Pulmonary artery endothelial cell (primary cell): Measurements from ENCODE around the gene ANKS1B. TPM values are rescaled to one million over a fixed set of nuclear protein-coding genes. Genes with fewer than 3 reads are reported as not detected.

Experiments
- DNase-seq: peaks from one replicate; pipeline ENCODE4 v3.0.0-alpha.2; 2011; ENCODE audit warnings: low read depth, low spot score
- total RNA-seq: library from RNA; depleted of rRNA; stranded (reverse); fragments of >200 nt; gene quantifications from 2 replicates; pipeline ENCODE4 v1.2.3, GENCODE V29; 2014

ANKS1B gene
- total RNA-seq, 1 donor from 2014 or later, result 0.07 TPM

DNA sequence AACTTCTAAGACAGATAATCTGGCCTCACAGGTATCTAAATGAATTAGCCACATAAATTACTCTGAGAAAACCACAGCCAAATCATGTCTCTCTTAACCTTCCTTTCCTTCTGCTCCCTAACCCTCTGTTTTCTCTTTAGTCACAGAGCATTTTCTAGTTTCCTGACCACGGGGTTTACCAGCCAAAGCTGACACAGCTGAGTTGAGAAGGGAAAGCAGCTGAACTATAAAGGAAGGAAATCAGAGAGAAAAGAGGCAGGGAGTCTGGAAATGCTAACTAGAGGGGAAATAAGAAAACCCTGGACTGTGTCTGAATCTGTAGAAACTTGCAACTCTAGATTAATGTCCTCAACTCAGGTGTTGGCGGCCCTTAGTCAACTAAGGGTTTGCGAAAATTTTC lies 24.4 kb downstream of the ANKS1B start:
- DNase-seq, result peak; percentile 7

DNA sequence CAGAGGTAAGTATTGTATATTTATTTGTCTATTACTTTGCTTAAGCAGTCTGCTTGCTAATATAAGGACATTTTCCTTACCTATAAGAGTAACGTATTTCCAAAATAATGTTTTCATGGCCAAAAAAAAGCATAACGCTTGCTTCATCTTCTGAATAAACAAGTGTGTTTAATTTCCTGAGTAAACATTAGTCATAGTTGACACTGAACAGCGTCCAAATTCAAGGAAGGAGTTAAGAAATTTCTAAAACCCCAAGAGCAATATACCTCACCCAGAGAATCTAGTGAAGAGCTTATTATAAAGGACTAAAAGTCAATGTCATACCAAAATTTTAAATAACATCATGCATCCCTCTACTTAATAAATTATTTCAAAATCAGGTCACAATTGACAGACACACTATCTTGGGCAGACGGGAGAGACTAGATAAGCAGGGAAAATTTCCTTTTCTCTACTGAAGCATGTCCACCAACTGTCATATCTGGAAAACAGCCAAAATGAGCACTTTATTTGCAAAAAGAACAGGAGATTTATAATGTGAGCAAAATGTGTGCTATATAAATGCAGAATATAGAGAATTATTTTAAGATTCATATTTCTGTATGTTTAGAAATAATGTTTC lies 25.1 kb downstream of the ANKS1B start:
- no peak for DNase-seq

DNA sequence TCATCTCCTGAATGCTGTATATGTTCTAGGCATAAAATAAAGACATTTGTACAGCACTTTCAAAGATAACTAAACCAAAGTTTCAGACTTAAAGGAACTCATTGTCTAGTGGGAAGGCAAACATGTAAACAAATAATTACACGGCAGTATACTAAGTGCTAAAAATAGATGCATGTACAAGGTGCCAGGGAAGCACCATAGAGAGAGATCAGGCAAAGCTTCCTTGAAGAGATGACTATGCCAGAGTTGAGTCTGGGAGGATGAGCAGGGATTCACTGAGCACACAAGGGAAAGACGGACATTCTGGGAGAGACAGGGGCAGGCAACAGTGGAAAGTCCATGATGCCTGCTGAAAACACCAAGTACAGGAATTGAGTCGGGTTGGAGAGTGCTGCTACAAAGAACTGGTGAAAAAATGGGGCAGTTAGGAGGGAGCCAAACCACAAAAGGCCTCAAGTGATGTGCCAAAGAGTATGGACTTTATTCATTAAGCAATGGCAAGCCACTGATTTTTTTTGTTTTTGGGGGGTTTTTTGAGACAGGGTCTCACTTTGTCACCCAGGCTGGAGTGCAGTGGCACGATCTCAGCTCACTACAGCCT lies 26.8 kb downstream of the ANKS1B start:
- no peak for DNase-seq

DNA sequence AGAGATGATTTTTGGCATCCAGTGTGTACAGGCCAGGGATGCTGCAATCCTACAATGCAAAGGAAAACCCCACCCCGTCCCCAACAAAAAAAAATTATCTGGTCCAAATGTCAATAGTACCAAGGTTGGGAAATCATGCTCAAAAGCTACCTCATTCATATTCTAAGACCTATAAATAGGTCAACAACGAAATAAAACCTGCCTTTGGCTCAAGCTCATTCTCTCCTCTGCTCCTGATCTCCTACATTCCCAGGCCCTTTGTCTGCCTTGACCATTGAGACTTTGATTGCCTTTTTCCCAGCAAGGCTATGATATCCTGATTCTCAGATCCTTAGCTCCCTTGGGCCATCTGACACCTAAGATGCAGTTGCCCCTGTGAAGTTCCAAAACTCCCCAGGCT lies 30.0 kb downstream of the ANKS1B start:
- no peak for DNase-seq

DNA sequence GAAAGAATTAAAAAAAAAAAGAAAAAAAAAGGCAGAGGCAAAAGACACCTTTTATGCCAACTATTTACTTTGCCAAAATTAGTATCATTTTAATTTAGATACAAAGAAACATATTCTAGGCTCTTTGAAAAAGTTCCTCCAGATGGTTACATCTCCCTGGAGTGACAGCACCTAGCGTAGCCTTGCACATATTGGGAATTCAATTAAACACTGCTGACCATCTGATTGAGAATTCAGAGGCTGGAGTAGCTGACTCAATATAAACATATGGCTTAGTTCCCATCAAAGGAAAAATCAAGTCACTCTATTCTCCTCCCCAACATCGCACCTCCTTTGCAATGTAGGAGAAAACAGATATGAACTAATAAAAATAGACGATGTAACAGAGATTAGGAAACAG lies 36.4 kb downstream of the ANKS1B start:
- no peak for DNase-seq

DNA sequence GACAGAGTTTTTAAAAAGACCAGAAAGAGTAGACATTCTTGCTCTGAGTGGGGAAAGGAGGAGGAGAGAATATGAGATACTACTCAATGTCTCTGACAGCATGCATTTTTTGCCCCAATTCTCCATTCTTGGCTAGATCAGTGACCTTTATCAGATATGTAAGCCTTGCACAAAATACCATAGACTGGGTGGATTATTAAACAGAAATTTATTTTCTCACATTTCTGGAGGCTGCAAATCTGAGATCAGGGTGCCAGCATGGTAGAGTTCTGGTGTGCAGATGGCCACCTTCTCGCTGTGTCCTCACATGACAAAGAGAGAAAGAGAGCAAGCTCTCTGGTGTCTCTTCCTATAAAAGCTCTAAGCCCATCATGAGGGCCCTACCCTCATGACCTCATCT lies 38.6 kb downstream of the ANKS1B start:
- DNase-seq, result no peak

DNA sequence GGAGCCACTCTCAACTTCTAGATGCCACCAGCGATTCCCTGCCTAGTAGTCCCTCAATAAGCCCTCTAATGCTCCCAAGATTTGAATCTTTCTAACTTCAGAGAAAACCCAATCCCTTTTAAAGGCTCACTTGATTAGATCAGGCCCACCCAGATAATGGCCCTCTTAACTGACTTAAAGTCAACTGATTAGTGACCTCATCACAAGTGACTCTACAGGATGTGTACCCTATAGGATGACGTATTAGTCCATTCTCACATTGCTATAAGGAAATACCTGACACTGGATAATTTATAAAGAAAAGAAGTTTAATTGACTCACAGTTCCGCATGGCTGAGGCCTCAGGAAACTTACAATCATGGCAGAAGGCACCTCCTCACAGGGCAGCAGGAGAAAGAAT lies 49.1 kb downstream of the ANKS1B start:
- no peak for DNase-seq

DNA sequence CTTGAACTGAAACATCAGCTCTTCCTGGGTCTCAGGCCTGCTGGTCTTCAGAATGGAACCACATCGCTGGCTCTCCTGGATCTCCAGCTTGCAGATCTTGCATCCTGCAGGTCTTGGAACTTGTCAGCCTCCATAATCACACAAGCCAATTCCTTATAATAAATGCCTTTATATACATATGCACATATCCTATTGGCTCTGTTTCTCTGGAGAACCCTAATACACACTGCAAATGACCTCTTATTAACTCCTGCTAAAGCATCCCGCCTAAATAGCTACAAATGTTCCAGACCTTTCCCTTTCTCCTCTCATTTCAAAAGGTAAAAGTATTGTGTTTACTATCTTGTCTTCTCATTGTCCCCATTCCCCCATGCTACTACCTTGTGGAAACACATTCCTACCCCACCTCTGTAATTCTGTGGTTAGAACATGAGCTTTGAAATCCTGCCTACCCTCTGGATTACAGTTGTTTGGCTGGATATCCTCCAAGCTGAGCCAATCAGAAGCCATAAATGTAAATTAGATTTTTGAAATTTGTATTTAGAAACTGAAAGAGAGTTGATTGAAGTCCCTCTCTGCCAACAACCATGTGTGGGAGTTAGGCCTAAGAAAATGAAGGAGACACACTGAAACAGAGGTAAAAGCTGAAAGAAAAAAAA lies 58.1 kb downstream of the ANKS1B start:
- DNase-seq, result no peak

DNA sequence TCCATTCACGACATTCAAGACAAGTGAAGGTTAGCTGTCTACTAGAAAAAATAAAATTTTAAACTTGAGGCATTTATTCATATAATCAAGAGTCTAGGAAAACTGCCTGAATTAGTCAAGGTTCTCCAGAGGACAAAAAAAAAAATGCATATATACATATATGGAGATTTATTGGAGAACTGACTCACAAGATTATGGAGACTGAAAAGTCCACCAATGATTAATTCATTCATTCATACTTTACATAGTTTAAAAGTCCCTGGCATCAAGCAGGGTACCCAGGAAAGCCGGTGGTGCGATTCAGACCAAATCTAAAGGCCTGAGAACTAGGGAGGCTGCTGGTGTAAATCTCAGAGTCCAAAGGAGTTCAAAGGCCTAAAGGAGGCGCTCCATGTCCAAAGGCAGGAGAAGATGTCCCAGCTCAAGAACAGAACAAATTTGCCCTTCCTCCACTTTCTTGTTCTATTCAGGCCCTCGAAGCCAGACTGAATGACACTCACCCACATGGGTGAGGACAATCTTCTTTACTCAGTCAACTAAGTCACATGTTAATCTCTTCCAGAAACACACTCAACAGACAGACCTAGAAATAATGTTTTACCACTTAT lies 64.3 kb downstream of the ANKS1B start:
- DNase-seq, result no peak

DNA sequence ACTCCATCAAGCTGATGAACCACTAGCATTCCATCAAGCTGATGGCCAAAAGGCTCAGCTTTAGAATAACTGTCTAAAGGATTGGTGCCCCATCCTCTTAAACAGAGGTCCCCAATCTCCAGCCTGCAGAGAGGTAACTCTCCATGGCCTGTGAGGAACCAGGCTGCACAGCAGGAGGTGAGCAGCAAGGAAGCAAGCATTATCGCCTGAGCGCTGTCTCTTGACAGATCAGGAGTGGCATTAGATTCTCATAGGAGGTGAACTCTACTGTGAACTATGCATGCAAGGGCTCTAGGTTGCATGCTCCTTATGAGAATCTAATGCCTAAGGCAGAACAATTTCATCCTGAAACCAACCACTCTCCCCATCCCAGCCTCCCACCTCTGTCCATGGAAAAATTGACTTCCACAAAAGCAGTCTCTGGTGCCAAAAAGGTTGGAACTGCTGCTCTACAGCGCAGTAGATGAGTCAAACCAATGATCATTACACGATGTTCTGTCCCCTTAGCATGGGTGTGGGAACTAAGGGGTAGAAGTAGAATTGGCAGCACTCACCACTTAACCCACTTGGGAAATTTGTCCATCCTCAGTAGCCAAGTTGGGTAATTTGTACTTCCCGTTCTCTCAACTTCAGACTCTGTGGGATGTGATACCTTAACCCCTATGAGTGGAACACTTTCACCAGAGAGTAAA lies 66.9 kb downstream of the ANKS1B start:
- no peak for DNase-seq

DNA sequence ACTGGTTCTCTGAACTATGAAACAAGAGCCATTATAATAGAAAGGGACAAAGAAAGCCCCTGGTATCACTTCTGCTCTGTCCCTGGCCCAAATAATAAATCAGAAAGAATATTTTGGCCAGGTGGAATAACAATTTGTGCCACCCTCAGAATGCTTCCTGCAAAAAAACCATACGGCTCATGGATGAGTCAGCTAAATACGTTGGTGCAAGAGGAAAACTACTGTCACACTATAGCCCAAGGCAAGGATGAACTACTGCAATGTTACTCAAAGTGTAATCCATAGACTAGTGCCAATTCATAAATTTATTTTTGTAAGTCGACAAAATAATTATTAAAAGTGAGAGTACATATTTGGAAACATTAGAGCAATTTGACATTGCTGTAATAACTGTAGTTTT lies 68.2 kb downstream of the ANKS1B start:
- DNase-seq, result no peak

DNA sequence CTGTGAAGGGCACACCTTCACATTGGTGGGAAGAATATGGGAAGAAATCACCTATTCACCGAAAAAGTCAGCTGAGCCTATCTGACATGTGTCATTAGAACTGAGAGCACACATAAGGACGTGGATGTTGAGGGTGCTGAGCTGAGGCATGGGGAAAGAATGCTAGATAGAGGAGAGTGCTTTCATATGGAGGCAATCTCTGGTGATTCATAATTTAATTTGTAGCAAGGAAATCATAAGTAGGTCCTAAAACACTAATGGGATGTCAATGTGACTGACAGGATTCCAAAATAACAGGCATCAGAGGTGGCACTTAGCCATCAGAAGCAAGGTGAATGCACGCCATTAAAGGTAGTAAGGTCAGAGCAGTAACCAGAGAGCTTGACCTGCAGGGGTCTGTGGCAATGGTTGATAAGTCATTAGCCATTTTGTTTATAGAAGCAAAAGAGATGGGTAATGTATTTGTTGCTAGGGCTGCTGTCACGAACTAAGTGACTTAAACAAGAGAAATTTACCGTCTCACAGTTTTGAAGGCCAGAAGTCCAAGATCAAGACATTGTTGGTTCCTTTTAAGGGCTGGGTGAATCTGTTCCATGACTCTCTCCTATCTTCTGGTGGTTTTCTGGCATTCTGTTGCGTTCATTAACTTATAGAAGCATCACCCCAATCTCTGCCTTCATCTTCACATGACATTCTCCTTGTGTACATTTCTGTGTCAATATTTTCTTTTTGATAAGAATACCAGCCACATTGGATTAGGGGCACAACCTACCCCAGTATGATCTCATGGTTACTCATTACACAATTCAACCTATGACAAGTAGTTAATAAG lies 69.3 kb downstream of the ANKS1B start:
- DNase-seq, result no peak

DNA sequence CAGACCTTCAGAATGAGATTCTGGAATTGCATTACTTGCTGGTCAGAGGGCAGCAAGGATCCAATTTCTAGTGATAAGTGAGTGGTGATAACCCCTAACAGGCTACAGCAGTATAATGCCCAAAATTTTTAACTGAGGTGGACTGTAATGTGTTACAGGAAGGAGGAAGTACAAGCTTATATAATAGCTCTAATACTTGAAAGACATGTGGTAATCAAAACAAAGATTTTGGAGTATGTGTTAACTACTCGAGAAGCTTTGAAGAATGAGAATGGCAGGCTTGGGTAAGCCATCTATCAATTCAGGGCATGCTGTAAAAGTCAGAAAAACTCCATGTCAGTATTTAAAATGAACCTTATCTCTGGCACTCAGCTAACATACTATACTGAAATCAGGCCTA lies 70.5 kb downstream of the ANKS1B start:
- no peak for DNase-seq

DNA sequence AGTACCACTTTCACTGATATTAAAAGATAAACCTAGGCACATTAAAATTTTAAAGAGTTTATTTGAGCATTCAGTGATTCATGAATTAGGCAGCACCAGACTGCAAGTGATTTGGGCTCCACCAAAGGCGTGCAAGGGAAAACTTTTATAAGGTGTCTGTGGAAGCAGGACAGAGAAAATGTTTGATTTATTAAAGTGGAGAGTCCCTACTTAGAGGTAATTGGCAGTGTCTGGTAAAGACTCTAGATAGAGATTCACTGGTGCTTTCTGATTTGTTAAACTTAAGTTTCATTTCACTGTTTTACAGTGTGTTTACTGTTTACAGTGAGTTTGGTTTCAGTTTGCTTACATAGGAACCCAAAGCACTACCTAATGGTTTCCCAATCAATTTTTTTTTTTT lies 72.8 kb downstream of the ANKS1B start:
- no peak for DNase-seq

DNA sequence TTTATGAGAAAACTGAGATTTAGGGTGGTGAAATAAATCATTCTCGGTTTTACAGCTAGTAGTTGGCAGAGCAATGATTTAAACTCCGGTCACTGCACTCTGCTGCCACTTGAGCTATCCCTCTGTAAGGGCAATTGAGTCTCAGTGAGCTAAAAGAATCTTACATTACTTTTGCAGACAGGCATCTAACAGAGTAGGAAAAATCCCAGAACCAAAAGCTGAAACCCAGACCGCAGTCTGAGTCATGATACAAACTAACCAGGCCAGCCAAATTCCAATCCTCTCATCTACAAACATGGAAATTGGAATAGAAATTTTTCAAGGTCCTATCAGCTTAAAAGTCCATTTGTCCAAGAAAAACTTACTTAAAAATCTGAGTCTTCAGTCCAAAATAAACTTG lies 73.7 kb downstream of the ANKS1B start:
- DNase-seq, result no peak

DNA sequence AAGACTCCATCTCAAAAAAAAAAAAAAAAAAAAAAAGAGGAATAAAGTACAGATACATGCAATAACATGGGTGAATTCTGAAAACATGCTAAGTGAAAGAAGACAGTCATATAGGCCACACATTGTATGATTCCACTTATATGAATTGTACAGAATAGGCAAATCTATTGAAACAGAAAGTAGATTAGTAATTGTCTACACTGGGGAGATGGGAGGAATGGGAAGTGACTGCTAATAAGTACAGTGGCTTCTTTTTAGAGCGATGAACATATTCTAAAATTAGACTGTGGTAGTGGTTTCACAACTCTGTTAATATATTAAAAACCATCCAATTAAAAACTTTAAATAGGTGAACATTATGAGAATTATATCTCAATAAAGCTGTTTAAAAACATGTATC lies 74.4 kb downstream of the ANKS1B start:
- DNase-seq, result no peak

DNA sequence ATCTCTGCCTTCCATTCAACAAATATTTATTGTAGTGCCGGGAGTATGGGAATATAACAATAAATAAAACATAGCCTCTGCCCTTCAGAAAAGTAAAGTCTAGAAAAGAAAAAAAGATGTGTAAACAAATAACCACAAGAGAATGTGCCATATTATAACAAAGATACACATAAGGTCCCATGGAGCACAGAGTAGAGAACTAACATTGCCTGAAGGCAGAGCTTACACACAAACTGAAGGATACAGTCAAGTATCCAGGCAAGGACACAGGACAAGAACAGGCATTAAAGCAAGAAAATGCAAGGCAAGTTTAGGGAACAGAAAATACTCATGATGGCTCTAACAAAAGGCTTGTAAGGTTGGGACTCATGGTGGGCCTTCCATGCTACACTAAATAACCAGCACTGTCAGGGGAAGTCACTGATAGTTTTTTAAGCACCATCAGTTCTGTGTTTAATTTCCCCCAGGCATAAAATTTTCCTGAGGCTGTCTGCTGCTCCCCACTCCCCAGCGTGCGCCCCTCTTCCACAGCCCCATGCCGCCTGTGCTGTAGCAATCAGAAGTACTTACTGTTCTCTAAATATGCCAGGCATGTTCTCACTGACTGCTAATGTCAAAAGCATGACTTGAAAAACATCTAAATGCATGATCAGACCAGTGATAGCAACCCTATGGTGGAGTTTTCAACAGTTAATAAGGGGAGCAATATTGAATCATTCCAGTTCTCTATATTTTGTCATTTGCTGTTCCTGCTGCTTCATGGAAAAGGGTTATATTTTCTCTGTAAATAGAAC lies 77.8 kb downstream of the ANKS1B start:
- DNase-seq, result no peak

DNA sequence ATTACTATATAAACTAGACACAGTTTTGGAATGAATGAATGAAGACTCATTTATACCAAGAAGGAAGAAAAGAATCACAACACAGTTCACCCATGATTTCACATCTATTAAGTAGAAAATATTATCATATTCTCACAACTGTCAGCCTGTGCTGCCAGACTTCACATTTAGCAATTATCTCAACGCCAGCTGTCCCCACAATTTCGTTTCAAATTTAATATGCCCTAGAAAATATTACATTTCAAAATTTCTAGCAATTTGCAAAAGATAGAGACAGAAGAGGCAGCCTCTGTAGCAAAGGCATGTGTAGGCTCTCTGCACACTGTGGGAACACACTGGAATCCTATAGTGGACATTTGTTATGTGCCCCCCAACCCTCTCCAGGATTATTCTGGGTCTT lies 83.6 kb downstream of the ANKS1B start:
- DNase-seq, result no peak

DNA sequence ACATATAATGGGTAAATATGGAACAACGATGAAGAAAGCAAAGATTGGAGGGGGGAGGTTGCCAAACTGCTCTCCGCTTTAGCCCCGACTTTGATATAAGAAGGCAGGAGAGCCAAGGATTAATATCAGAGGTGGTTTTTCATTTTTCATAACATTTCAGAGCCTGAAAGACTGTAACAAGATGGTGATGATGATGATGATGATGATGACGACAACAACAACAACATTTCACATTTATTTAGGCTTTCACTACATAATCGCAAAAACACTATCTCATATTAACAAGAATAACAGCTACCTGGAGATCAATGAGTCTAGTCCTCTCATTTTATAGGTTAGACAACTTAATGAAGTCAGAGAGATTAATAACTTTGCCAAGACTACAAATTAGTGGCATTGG lies 86.1 kb downstream of the ANKS1B start:
- no peak for DNase-seq

DNA sequence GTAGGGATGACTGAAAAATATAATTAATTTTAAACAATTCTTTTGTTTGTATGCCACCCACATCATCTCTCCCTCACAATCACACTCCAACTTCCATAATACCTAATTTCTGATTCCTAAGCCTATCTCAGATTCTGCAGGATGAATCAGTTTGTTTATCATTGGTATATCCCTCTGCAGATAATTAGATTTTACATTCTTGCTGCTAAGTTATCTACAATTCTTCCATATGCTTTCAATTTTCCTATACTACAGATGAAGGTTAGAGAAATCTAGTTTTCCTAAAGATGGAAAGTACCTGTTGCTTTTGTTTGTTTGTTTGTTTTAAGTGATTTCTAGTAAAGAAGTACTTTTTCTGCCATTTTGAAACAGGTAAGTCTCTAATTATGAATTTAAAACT lies 105.3 kb downstream of the ANKS1B start:
- no peak for DNase-seq

DNA sequence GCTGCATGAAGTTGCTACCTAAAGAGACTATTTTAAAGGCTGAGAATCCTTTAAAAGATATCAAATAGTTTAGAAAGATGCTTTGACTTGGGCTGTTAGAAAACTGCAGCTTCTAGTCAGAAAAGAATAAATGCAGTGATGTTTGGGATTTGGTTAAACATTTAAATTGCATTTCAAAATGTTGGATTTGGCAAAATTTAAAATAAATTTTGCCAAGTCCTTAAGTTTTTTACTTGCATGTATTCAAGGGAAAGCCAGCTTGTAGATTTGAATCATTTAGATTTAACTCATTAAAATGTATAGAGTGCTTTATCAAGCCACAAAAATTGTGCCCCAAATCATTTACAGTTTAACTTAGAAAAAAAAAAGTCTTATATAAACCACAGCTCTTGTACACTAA lies 109.7 kb downstream of the ANKS1B start:
- DNase-seq, result no peak
